Astrocyte of the hippocampus (primary cell): ENCODE measurements around the gene ATG101.
"Not testable (repeated sequence)": the region's sequence is repeated elsewhere in the genome, so short reads cannot be mapped to it uniquely, and the experiment has no call there.

ENCODE experiments used
- DNase-seq: peaks from one replicate; pipeline ENCODE4 v3.0.0; 2011; ENCODE audit warnings: low read depth, low spot score

The ATG101 gene

DNA sequence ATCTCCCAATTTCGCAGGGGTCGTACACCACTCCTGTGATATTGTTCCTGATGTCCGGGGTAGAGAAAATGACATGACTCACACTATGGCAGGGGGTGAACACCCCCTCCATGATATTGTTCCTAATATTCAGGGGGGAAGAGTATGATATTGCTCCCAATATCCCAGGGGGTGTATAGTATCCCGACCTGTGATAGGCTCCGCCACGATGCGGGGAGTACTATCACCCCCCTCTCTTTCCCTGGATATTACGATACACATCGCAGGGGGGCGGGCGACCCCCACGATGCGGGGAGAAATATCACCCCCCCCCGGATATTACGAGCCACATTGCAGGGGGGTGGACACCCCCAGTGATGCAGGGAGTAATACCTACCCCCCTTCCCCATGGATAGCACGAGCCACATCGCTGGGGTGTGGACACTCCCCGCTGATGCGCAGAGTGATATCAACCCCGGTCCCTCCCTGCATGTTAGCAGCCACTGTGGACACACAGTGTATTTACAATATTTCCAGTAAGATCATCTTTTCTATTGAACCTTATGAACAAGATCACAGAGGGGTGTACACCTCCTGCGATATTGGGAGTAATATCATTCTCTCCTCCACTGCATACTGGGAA lies 27.4 kb downstream of the ATG101 start:
- DNase-seq, result no peak

DNA sequence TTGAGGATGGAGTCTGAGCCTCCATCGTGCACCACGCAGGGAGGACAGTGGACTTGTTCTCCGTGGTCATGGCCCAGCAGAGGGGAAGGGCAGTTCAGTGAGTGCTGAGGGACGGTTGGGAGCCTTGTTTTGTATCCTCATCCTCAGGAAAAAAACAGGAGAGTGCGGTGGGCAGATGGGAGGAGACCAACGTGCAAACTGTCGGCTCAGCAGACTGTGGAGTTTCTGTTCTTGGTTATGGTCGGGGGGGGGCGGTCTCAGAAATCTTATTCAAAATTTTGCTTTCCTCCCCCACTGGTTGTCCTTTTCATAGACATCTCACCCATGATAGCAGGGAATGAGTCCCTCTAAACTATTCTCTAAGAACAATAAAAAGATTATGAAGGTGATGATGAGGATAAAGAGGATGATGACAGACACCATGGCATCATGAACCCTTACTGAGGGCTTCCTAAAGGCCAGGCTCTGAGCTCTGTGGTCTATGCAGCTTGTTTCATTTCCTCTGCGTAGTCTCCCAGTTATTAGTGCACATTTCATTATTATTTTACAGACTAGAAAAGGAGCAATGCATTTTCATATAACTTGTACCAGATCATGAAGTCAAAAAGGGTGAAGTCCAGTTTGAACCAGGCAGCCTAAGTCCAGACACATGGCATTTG lies 34.8 kb downstream of the ATG101 start:
- DNase-seq, result not testable (repeated sequence)

DNA sequence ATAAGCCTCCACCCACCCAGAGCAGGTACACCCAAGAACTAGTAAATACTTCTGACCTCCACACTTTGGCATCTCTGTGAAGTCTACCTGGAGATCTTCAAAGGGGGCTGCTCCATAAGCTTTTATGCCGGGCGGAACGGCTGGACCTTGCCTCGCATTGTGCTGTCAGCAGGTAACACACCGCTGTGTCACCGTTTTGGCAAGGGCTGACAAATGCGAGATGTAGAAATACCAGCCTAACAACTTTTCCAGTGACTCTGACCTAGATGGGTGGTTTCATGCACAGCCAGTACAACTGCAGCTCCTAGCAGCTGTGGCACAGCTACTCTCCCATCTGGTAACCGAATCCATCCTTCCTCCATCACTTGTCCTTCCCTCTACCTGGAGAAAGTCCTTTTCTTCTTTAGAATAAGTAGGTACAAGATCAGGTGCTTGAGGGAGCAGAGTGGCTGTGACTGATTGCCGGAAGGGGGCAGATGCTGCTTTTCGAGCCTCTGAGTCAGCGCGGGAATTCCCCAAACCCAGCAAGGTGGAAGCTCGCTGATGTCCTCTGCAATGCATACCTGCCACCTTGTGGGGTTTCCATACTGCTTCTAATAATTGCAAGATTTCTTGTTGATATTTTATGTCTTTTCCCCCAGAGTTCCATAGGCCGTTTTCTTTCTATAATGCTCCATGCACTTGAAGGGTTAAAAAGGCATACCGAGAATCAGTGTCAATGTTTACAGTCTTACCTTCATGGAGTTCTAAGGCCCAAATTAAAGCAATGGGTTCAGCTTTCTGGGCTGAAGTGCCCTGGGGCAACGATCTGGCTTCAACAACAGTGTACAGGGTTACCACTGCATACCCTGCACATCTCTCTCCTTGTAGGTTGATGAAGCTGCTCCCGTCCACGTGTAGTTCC lies 46.7 kb downstream of the ATG101 start:
- DNase-seq, result not testable (repeated sequence)

DNA sequence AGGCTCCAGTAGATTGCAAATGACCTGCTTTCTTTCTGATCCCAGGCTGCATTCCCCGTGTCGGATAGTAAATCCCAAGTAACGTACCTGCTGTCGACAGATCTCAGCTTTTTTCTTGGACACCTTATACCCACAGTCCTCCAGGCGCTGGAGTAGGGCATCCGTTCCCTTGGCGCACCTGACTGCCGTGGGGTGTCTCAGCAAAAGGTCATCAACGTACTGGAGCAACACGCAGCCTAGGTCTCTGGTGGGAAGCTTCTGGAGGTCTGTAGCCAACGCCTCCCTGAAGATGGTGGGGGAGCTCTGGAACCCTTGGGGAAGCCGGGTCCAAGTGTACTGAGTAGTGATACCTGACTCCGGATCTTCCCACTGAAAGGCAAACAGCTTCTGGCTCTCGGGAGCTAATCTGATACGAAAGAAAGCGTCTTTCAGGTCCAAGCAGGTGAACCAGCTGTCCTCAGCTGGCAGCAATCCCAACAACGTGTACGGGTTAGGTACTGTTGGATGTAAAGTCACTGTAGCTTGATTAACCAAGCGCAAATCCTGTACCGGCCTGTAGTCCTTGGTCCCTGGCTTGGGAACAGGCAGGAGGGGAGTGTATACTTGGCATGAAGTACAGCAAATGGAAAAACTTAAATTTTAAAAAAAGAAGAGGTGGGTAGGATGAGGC lies 48.2 kb downstream of the ATG101 start:
- not testable (repeated sequence) for DNase-seq

GRCh38 chr12:52119398-52120254 lies 49.8 kb downstream of the ATG101 start:
- peak; percentile 40 for DNase-seq

DNA sequence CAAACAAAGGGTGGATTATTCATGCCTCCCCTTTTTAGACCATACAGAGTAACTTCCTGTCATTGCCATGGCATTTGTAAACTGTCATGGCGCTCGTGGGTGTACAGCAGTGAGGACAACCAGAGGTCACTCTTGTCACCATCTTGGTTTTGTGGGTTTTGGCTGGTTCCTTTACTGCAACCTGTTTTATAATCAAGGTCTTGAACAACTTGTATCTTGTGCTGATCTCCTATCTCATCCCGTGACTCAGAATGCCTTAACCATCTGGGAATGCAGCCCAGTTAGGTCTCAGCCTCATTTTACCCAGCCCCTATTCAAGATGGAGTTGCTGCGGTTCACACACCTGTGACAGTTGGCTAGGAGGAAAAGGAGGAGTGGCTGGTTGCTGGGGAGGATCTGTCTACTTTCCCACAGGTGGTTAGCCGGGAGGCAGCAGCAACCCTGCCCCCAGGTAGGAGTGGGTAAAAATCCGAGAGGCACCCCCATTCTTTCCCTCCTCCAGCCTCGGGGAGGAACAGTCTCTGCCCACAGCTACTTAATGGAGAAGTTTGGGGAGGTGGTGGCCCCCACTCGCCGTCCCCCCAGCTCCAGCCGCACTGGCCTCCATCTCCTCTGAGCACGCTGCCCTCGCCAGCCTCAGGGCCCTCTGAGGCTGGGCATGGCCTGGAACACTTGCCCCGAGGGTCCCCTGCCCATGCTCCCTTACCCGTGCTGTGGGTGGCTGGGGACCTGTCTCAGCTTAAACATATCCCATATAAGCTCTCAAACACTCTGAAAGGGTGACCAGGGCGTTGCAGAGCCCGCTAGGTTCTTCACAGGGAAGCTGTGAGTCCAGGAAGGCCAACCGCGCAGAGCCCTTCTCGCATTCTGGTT lies 51.4 kb downstream of the ATG101 start:
- no peak for DNase-seq

DNA sequence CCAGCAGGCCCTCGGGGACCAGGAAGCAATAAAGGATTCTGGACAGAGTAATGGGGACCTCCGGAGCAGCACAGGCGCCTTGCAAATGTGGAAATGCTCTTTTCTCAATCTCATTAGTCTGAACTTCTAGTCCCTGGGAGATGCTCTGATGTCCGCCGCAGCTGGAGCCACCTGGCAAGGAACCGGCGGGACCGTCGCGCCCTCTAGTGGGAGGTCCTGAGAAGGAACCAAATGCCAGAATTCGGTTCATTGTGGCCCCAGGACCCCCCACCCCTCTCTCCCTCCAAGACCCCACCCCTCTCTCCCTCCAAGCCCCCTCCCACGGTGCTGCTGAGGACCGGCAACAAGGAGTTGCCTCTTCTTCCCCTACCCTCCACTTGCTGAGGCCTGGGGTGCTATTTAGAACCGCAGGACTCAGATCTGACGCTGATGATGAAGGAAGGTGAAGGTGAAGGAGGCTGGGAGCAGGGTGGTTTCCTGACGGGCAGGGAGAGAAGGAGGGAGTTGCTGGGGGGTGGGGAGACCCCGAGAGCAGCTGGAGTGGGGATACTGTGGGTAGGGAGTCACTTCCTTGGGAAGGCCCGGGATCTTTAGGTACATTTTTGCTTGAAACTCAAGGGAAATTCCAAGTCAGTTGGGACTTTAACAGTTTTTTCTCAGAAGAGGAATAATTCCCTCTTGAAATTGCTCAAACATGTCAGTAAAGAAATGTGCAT lies 52.2 kb downstream of the ATG101 start:
- DNase-seq, result peak; percentile 66

DNA sequence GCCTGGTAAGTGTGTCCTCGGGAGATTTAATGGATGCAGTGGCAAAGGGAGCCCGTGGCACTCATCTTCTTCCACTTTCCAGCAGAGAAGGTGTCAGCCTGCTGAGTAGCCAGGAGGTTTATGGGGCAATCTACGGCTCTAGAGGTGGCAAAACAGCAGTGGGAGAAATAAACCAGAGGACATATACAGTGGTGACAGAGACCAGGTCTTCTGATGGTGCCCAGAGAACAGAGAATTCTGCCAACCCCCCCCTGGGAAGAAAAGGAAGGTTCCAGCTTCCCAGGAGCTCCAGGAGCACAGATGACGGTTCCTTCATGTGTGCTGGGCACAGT lies 52.7 kb downstream of the ATG101 start:
- no peak for DNase-seq

DNA sequence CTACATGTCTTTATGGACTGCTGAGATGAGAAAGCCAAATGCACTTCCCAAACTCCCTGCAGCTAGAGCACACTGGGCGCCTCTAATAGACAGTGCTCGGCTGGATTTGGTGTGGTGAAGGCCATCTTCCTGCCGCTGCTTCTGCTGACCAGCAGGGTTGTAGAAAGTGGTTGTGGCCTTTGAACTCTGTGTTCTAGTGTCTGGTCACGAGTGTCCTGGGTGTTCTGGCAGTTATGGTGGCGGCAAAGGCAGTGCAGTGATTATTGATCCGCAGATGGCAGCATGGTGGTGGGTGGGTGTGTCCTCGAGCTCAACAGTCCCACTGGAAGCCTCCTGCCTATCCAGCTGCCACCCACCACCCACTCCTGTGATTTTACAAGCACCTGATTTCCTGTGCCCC lies 53.1 kb downstream of the ATG101 start:
- DNase-seq, result no peak

DNA sequence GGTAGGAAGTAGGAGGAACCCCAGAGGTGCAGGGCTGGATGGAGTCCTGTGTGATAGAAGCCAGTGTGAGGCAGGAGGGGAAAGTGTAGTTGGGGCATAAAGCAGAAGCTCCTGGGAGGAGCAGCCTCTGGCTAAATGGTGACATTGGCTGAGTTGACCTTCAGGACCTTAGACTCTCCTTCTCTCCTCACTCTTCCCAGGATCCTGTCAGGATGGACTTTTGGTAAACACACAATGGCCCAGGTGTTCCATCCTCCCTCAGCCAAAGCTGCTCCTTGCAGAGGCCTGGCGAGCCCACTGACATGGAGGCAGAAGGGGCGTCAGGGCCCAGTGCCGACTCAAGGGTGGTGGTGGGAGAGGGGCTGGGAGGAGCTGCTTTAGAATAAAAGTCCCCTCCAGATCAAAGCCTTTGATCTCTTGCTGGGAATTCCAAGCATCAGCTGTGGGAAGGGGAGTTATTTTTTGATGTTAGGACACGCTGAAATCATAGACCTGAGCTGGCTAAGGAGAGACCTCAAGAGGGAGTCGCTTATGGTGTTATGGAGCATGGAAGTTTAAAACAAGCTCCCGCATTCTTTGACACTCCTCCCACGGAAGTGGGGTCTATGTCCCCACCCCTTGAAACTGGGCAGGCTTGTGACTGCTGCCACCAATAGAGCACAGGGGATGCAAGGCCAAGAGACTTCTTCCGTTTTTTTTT lies 53.9 kb downstream of the ATG101 start:
- no peak for DNase-seq

GRCh38 chr12:52125476-52125900 lies 55.7 kb downstream of the ATG101 start:
- DNase-seq, result no peak

DNA sequence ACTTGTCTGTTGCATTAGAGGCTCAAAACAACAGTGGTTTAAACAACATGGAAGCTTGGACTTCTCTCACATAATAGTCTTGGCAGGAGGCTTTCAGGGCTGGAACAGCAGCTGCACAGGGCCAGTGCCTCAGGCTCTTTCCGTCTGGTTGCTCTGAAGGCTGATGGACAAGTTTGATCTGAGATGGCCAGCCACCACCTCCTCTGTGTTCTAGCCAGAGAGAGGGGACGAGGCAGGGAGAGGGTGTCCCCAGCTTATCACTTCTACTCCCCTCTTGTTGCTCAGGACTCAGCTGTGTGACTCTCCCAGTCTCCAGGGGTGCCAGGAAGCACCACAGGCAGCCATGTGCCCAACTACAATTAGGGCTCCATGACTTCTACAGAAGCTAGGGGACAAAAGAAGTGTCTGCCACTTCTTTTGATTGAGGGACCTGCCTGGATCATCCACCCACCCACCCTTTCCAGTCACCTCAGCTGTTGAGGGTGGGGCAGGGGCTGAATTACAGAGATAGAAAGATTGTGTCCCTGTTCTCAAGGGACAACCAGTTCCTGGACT lies 56.3 kb downstream of the ATG101 start:
- DNase-seq, result no peak
